K562 (cell line): ENCODE results near the gene WDR76. TPM values are rescaled to one million over a fixed set of nuclear protein-coding genes. Genes with fewer than 3 reads are reported as not detected.
A peak's percentile ranks its signal among the peaks of the same experiment; 100 is the strongest.

Experiments
- CBX1 ChIP-seq: sonication (generic); IDR thresholded peaks from 2 replicates; pipeline ENCODE4 v1.6.1; 2016; ENCODE audit warnings: antibody characterized with exemption, low read depth, mild to moderate bottlenecking
- E4F1 ChIP-seq: fragments of 250-450 bp; sonication (Bioruptor Pico); IDR thresholded peaks from 2 replicates; pipeline ENCODE4 v1.5.0; 2021; ENCODE audit warnings: mild to moderate bottlenecking, borderline replicate concordance
- HDAC1 ChIP-seq, 2 experiments: fragments of 450-650 bp; IDR thresholded peaks; 2 replicates each; pipeline ENCODE4 v1.6.1; 2016 to 2017; ENCODE audit warnings: inconsistent platforms in 1 of 2, mild to moderate bottlenecking in 1 of 2, moderate library complexity in 1 of 2
- MGA ChIP-seq: fragments of 450-650 bp; IDR thresholded peaks from 2 replicates; pipeline ENCODE4 v1.6.1; 2016; ENCODE audit warnings: mild to moderate bottlenecking, moderate library complexity
- PHTF2 ChIP-seq: fragments of 250-450 bp; sonication (Bioruptor Pico); IDR thresholded peaks from 2 replicates; pipeline ENCODE4 v1.5.0; 2021; ENCODE audit warnings: mild to moderate bottlenecking
- POLR2A ChIP-seq: fragments of 450-650 bp; conservative IDR thresholded peaks from 2 replicates; pipeline ENCODE4 v1.6.1; 2016
- STAT6 ChIP-seq: sonication (generic); formaldehyde crosslinking; IDR thresholded peaks from 2 replicates; pipeline ENCODE4 v1.8.1; 2023; ENCODE audit warnings: mild to moderate bottlenecking, missing genetic modification reagents
- TSC22D4 ChIP-seq: fragments of 450-650 bp; IDR thresholded peaks from 2 replicates; pipeline ENCODE4 v1.6.1; 2016; ENCODE audit warnings: missing genetic modification characterization, missing biosample characterization, control low read depth
- ZBTB7A ChIP-seq: IDR thresholded peaks from 2 replicates; pipeline ENCODE4 v1.6.1; 2011; ENCODE audit warnings: low read depth, mild to moderate bottlenecking, low read length, moderate library complexity, borderline replicate concordance; ENCODE audit not compliant: control insufficient read depth
- ZNF384 ChIP-seq: IDR thresholded peaks from 2 replicates; pipeline ENCODE4 v1.6.1; 2012; ENCODE audit warnings: low read depth, low read length, improper control_type of control experiment
- polyA plus RNA-seq, 8 experiments: library from polyadenylated mRNA; depleted of rRNA in 4 of 8; stranded (reverse) in 5 of 8; unstranded in 3 of 8; fragments of >200 nt; fragmentation: Nextera tagmentation in 2 of 8; fragmentation: Illumina TruSeq in 1 of 8; extraction: Ambion mirVana in 2 of 8; extraction: Trizol in 1 of 8; gene quantifications; 2 replicates each; pipeline versions ENCODE4 v1.2.1 to v1.2.3, GENCODE V29; 2011 to 2014; ENCODE audit warnings: inconsistent platforms in 1 of 8, missing spikeins in 1 of 8
- total RNA-seq, 7 experiments: library from RNA; depleted of rRNA in 6 of 7; stranded (reverse); fragments of >200 nt in 6 of 7; fragmentation: Illumina TruSeq in 2 of 7; extraction: Trizol in 2 of 7; gene quantifications; 2 replicates each; pipeline versions ENCODE4 v1.2.1 to v1.2.3, GENCODE V29; 2011 to 2021; ENCODE audit warnings: low replicate concordance in 1 of 7

The WDR76 gene
- total and polyA plus RNA-seq, 9 of the 15 experiments (the other 6 are each of a cell fraction or from before 2014, with no cell fraction given), result 9.8 to 69.5 (median 44.4) TPM

GRCh38 chr15:43826508-43827341 lies at the start of gene WDR76 (continued):
- TF ChIP-seq MGA (peak; percentile 87), ZNF384 (0 out of 2 replicates have a peak, but pooled peaks have one; percentile 22), CBX1 (peak; percentile 76), E4F1 (CRISPR knock-in tag) (no peak), HDAC1 (IDR thresholded peaks at IDR 0.05) (peak in 1 of 2 experiments; percentile 81; a peak in 2 of 4 replicates), STAT6 (0 out of 2 replicates have a peak, but pooled peaks have one; percentile 65), POLR2A (peak; percentile 86), ZBTB7A (peak; percentile 65; the same call in 1 of the 2 replicates), PHTF2 (0 out of 2 replicates have a peak, but pooled peaks have one; percentile 5), TSC22D4 (tag) (no peak)
